Thyroid gland (tissue), 4 donors: ENCODE results near the gene AP4E1.

Experiments used
- POLR2A ChIP-seq, 2 donors: fragments of 450-650 bp; IDR thresholded peaks; one replicate each; pipeline ENCODE4 v1.6.1; 2017; ENCODE audit warnings: antibody characterized with exemption in 2 of 2, mild to moderate bottlenecking in 2 of 2, moderate library complexity in 1 of 2
- TF ChIP-seq, protein P1 (sequence below), 6 experiments: fragments of 200-600 bp in 3 of 6; fragments of 450-650 bp in 3 of 6; sonication (generic) in 3 of 6; IDR thresholded peaks; one replicate each; pipeline ENCODE4 v1.5.1; 2016 to 2019; ENCODE audit warnings: antibody characterized with exemption in 6 of 6, mild to moderate bottlenecking in 2 of 6, inconsistent platforms in 1 of 6, moderate library complexity in 1 of 6

DNA sequence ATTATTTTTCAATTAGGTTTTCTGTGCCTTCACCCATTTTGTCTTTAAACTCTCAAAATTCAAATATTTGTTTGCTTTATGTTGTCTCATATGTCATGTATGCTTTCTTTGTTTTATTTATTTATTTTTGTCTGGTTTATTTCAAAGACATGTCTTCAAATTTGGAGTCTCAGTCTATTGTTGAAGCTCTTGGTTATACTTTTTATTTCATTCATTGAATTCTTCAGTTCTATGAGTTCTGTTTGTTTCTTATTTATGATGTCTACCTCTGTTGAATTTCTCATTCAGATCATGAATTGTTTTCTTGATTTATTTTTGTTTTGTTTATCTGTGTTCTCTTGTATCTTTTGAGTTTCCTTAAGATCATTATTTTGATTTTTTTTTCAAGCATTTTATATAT lies 55.6 kb downstream of the AP4E1 start:
- TF ChIP-seq, protein P1, sequence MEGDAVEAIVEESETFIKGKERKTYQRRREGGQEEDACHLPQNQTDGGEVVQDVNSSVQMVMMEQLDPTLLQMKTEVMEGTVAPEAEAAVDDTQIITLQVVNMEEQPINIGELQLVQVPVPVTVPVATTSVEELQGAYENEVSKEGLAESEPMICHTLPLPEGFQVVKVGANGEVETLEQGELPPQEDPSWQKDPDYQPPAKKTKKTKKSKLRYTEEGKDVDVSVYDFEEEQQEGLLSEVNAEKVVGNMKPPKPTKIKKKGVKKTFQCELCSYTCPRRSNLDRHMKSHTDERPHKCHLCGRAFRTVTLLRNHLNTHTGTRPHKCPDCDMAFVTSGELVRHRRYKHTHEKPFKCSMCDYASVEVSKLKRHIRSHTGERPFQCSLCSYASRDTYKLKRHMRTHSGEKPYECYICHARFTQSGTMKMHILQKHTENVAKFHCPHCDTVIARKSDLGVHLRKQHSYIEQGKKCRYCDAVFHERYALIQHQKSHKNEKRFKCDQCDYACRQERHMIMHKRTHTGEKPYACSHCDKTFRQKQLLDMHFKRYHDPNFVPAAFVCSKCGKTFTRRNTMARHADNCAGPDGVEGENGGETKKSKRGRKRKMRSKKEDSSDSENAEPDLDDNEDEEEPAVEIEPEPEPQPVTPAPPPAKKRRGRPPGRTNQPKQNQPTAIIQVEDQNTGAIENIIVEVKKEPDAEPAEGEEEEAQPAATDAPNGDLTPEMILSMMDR (IDR thresholded peaks at IDR 0.05) = no peak
- no peak for TF ChIP-seq POLR2A (IDR thresholded peaks at IDR 0.05)
